Activated naive CD8-positive, alpha-beta T cell treated with anti-CD3 and anti-CD28 coated beads, Interleukin-2, amount 10 ng/mL, durations not matched to agents 7 days and 5 days (primary cell): Measurements from ENCODE around the gene SOS2. TPM values are rescaled to one million over a fixed set of nuclear protein-coding genes. Genes with fewer than 3 reads are reported as not detected.

Experiments
- ATAC-seq: fragments of 150-1000 bp; cut with Tn5 transposase; one replicate; pipeline ENCODE4 v1.10.0; 2021; ENCODE audit warnings: low read depth, moderate library complexity
- POLR2A ChIA-PET: fragments of 350-600 bp; sonication (Branson Sonifier 250); formaldehyde crosslinking; loops from one replicate; lab custom pipeline; 2021; ENCODE audit warnings: antibody characterized with exemption; lab: Charles Lee
- DNase-seq: peaks from one replicate; pipeline ENCODE4 v3.0.0; 2021
- H3K27ac Mint-ChIP-seq: one replicate; pipeline ENCODE4 v1.8.0; 2022; ENCODE audit warnings: mild to moderate bottlenecking, mixed read lengths
- H3K27me3 Mint-ChIP-seq: one replicate; pipeline ENCODE4 v1.8.0; 2022; ENCODE audit warnings: mild to moderate bottlenecking, moderate library complexity, mixed read lengths
- H3K36me3 Mint-ChIP-seq: one replicate; pipeline ENCODE4 v1.8.0; 2021; ENCODE audit warnings: mild to moderate bottlenecking, mixed read lengths
- H3K4me1 Mint-ChIP-seq: one replicate; pipeline ENCODE4 v1.8.0; 2021; ENCODE audit warnings: mixed read lengths
- H3K4me3 Mint-ChIP-seq: one replicate; pipeline ENCODE4 v1.8.0; 2022; ENCODE audit warnings: mild to moderate bottlenecking, moderate library complexity, mixed read lengths
- H3K9me3 Mint-ChIP-seq: one replicate; pipeline ENCODE4 v1.8.0; 2021; ENCODE audit warnings: mixed read lengths
- total RNA-seq, 2 experiments: library from RNA; stranded (reverse); gene quantifications; one replicate each; pipeline ENCODE4 v1.2.3, GENCODE V29; 2021

SOS2 gene
- 10 to 100 TPM; 34.6 to 36.1 TPM for total RNA-seq

DNA sequence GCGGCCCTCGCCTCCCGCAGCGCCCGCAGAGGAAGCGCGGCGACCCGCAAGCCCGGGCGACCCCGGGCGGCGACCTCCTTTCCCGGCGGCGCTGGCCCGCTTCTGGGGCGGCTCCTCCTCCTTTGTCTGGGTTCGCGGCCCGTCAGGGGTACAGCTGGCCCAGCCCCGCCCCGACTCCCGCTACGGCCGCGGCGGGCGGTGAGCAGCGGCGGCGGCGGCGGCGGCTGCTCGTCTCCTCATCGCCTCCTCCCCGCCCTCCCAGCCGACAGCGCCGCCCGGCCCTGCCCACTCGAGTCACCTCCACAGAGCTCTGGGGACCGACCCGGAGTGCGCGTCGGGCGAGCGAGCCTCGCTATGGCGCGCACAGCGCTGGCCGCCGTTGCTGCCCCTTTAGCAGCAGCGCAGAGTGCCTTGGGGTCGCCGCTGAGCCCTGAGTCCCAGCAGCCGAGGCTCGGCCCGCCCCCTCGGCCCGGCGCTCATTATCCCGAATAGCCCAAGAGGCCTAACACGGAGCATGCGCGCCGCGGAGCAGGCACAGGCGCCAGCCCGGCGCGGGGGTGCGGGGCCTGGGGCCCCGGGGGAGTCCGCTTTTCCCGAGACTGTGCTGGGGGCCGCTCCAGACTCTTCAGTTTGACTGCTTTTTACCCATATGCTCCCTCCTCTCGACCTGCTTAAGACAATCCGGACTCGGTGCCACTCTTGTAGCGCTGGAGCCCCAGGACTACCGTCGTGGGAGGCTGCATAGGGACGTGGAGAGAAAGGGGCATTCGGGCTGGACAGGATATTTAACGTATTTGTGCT lies at the start of gene SOS2:
Gene SOS2 (minus strand): TSS at position 104 of the 801 bp plus-strand sequence. CDS start 295 bp downstream, outside the sequence.
- peak; percentile 81 for ATAC-seq

DNA sequence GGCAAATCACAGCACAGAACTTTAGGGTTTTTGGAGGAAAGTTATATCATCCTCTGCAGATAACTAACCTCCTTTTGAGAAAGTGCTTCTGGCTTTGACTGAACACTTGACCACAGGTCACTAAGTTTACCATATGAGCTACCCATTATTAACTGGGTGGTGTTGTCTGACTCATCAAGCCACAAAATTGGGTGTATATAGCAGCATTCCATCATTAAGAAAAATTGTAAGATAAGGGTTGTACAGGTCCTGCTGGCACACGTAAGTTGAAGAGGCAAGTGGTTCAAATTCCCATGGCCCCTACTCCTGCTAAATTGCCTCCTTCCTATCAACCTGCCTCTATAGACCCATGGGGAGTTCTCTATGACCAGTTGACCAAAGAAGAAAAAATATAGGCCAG lies 41.1 kb upstream of the SOS2 start:
- H3K9me3 Mint-ChIP-seq, result no peaks in the 10 kb centered on the region
- H3K4me1 Mint-ChIP-seq, result no peaks in the 10 kb centered on the region
- ATAC-seq (no peak), DNase-seq (no peak)
- H3K36me3 Mint-ChIP-seq, result peaks cover 21% of the 10 kb centered on the region
- POLR2A ChIA-PET, result interaction anchor here (0.5 kb wide), 1 partner anchor 60 kb away, joined by 3 read pairs; no protein-coding TSS in a partner anchor
- H3K27me3 Mint-ChIP-seq, result no peaks in the 10 kb centered on the region
- no peak overlapping the region for H3K27ac Mint-ChIP-seq
- H3K4me3 Mint-ChIP-seq, result no peak overlapping the region

More for the DNA sequence above, at the start of gene SOS2:
- Mint-ChIP-seq H3K9me3 (peaks cover 6% of the 10 kb centered on the region), H3K27me3 (no peaks in the 10 kb centered on the region), H3K4me3 (peak within 1 kb of the TSS; percentile 82), H3K27ac (peak within 1 kb of the TSS; percentile 96), H3K4me1 (peaks cover 17% of the 10 kb centered on the region), H3K36me3 (peaks cover 13% of the 10 kb centered on the region)
- peak; percentile 89 for DNase-seq
- POLR2A ChIA-PET, result interaction anchor here (0.6 to 1.2 kb wide), 5 partner anchors 27 to 646 kb away, joined by 3 to 9 read pairs (median 6); partner anchors contain the start of genes RPS29 and VCPKMT

DNA sequence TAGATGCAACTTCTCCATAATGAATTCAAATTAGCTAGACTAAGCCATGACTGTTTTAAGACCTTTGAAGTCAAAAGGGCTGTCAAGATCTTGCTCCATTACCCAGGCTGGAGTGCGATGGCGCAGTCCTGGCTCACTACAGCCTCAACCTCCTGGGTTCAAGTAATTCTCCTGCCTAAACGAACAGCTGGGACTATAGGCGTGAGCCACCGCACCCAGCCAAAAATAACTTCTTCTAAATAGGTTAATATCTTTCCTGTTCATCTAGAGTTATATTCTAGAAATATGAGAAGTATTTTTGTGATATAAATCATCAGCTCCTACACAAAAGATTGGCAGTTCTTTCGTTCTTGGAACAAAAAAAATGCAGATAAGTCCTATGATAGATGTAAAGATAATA lies 39.6 kb upstream of the SOS2 start:
- Mint-ChIP-seq H3K9me3 (no peaks in the 10 kb centered on the region), H3K4me1 (no peaks in the 10 kb centered on the region), H3K4me3 (no peak overlapping the region), H3K36me3 (peaks cover 17% of the 10 kb centered on the region), H3K27me3 (no peaks in the 10 kb centered on the region), H3K27ac (no peak overlapping the region)
- DNase-seq (no peak), ATAC-seq (no peak)
- POLR2A ChIA-PET, result no interaction called here

DNA sequence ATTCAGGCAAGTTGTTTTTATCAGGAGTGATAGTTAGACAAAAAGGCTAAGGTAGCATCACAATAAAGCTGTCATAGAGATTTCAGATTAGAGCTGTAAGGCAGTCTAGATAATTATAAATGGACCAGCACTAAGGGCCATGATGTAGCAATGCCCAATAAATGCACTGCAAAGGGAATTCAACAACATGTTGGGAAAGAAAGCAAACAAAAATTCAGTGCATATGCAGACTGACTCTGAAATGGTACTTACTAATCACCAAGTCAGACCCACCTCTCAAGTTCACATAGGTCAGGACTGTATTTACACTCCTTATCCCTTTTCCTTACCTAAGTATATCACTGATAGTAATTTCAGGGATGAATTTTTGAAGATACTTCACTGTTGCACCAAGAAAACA lies 33.7 kb upstream of the SOS2 start:
- no peak overlapping the region for H3K27ac Mint-ChIP-seq
- no peaks in the 10 kb centered on the region for H3K9me3 Mint-ChIP-seq
- H3K36me3 Mint-ChIP-seq, result peaks cover 14% of the 10 kb centered on the region
- ATAC-seq, result no peak
- H3K4me1 Mint-ChIP-seq, result peaks cover 1% of the 10 kb centered on the region
- H3K4me3 Mint-ChIP-seq, result no peak overlapping the region
- POLR2A ChIA-PET, result no interaction called here
- DNase-seq, result no peak
- H3K27me3 Mint-ChIP-seq, result no peaks in the 10 kb centered on the region

DNA sequence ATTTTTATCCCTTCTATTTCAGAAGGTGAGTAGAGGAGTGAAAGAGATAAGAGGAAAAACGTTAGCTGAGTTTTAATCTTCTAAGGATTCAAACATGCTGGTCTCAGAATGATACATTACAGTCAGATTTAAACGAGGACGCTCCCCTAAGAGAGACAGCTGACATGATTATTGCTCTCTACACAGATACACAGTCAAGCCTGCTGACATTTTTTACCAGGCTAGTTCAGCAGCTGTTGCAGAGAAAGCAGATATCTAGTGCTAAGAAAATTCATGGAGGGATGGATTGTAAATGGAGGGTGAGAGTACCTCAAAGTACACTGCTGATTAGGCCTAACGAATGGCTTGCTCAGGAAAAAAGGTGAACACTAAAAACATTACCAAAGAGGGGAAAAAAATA lies 31.9 kb upstream of the SOS2 start:
- Mint-ChIP-seq H3K9me3 (no peaks in the 10 kb centered on the region), H3K4me3 (no peak overlapping the region), H3K27ac (no peak overlapping the region), H3K4me1 (peaks cover 1% of the 10 kb centered on the region), H3K27me3 (no peaks in the 10 kb centered on the region), H3K36me3 (peaks cover 5% of the 10 kb centered on the region)
- DNase-seq (no peak), ATAC-seq (no peak)
- POLR2A ChIA-PET, result no interaction called here

DNA sequence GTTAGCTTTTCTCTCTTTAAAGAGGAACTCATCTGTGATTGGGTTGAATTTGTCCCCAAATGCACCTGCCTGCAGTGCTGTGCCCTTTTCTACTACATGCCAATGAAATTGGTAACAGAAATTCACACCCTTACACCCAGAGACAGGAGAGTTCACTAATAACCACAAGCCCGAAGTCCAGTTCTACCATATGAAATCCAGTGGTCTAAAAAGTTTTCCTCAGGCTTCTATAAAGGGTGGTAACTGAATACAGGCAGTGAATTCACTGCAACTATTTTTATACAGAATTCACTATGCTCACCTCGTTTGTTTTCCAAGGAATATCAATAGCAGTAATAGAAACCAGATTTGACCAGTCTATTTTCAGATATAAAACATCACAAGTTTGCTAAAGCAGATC lies 31.5 kb upstream of the SOS2 start:
- no peak overlapping the region for H3K27ac Mint-ChIP-seq
- ATAC-seq (no peak), DNase-seq (no peak)
- peaks cover 5% of the 10 kb centered on the region for H3K36me3 Mint-ChIP-seq
- peaks cover 1% of the 10 kb centered on the region for H3K4me1 Mint-ChIP-seq
- H3K27me3 Mint-ChIP-seq, result no peaks in the 10 kb centered on the region
- H3K9me3 Mint-ChIP-seq, result no peaks in the 10 kb centered on the region
- H3K4me3 Mint-ChIP-seq, result no peak overlapping the region
- POLR2A ChIA-PET, result no interaction called here

DNA sequence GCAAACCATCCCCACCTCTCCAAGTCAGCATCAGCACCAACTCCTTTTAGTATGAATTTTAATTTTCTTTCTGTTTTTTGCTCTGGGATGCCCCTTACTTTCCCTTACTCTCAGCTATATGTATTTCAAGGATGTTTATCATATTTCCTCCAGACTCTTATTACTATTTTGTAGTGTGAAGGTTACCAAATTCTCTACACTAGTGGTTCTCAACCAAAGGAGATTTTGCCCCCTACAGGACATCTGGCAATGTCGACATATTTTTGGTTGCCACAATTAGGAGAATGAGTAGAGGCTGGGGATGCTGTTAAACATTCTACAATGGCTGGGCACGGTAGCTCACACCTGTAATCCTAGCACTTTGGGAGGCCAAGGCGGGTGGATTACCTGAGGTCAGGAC lies 29.1 kb upstream of the SOS2 start:
- H3K36me3 Mint-ChIP-seq, result peaks cover 5% of the 10 kb centered on the region
- H3K4me1 Mint-ChIP-seq, result peaks cover 1% of the 10 kb centered on the region
- POLR2A ChIA-PET, result no interaction called here
- no peaks in the 10 kb centered on the region for H3K9me3 Mint-ChIP-seq
- ATAC-seq (peak; percentile 75), DNase-seq (no peak)
- no peaks in the 10 kb centered on the region for H3K27me3 Mint-ChIP-seq
- no peak overlapping the region for H3K27ac Mint-ChIP-seq
- H3K4me3 Mint-ChIP-seq, result no peak overlapping the region

DNA sequence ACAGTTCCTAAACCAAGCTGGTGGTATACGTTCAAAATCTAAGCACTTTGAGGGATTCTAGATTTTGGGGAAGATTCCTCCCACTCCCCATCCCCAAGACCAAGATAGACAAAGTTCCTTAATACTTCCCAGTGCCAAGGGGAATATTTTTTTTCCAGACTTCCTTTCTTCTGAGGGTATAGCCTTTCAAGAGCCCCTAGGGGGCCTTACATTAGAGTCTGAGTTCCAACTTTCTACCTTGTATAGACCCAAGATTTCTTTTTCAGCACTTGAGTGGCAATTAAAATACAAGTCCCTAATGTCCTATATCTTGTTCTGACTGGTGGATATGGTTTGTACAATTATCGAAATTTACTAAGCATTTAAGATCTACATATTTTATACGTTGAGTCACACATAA lies 28.7 kb upstream of the SOS2 start:
- H3K27ac Mint-ChIP-seq, result no peak overlapping the region
- no peaks in the 10 kb centered on the region for H3K9me3 Mint-ChIP-seq
- POLR2A ChIA-PET, result no interaction called here
- DNase-seq (no peak), ATAC-seq (no peak)
- no peak overlapping the region for H3K4me3 Mint-ChIP-seq
- H3K36me3 Mint-ChIP-seq, result peaks cover 5% of the 10 kb centered on the region
- peaks cover 1% of the 10 kb centered on the region for H3K4me1 Mint-ChIP-seq
- H3K27me3 Mint-ChIP-seq, result no peaks in the 10 kb centered on the region

DNA sequence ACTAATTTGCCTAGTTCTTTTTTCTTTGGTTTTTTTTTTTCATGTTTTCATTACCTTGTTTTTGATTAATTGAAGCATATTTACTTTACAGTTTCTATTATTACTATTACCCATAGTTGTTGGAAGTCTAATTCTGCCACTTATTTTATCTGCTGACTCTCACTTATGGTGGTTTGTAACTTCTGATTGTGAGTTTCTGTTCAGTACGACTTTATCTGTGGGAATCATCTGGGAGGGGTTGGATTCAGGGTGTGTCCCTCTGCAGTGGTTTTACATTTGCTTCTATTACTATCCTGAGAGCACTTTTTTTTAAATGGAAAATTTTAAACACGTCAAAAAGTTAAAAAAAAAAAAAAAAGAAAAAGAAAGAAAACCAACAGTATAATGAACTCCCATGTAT lies 26.4 kb upstream of the SOS2 start:
- Mint-ChIP-seq H3K27me3 (no peaks in the 10 kb centered on the region), H3K4me1 (peaks cover 1% of the 10 kb centered on the region), H3K9me3 (peaks cover 2% of the 10 kb centered on the region), H3K36me3 (peaks cover 12% of the 10 kb centered on the region), H3K4me3 (no peak overlapping the region), H3K27ac (no peak overlapping the region)
- ATAC-seq (no peak), DNase-seq (no peak)
- POLR2A ChIA-PET, result no interaction called here

DNA sequence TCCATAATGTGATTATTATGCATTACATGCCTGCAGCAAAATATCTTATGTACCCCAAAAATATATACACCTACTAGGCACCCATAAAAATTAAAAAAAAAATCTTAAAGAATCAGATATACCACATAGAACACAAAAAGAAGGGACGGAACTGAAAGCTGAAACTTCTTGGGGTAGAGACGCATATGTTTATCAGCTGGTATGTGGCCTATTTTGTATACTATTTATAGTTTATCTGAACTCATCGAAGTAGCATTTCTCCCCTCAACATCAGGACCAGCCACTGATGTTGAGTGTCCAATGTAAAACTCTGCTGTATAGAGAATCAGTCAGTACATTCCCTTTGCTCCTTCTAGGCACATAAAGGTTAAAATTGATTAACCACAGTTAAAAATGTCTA lies 22.9 kb upstream of the SOS2 start:
- DNase-seq (no peak), ATAC-seq (no peak)
- H3K36me3 Mint-ChIP-seq, result peaks cover 33% of the 10 kb centered on the region
- no peak overlapping the region for H3K4me3 Mint-ChIP-seq
- no peaks in the 10 kb centered on the region for H3K27me3 Mint-ChIP-seq
- POLR2A ChIA-PET, result no interaction called here
- no peaks in the 10 kb centered on the region for H3K4me1 Mint-ChIP-seq
- H3K9me3 Mint-ChIP-seq, result peaks cover 2% of the 10 kb centered on the region
- H3K27ac Mint-ChIP-seq, result no peak overlapping the region

DNA sequence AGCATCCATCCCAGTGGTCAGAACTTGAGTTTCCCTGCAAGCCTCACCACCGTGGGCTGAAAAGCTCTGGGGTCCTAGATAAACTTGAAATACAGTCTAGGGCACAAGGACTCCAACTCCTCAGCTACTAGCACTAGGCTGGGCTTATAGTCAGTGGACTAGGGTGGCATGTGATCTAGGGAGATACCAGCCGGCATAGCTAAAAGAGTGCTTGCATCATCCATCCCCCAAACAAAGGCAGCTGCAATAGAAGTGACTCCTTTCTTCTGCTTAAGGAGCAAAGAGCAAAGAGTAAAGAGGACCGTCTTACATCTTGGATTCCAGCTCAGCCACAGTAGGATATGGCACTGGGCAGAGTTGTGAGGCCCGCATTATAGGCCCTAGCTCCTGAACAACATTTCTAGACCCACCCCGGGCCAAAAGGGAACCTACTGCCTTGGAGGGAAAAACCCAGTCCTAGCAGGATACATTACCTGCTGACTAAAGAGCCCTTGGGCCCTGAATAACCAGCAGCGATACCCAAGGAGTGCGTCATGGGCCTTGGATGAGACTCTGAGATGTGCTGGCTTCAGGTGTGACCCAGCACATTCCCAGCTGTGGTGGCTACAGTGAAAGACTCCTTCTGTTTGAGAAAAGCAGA lies 17.9 kb upstream of the SOS2 start:
- POLR2A ChIA-PET, result interaction anchor here (1.1 kb wide), 1 partner anchor 25 kb away, joined by 3 read pairs; no protein-coding TSS in a partner anchor
- H3K9me3 Mint-ChIP-seq, result peaks cover 2% of the 10 kb centered on the region
- H3K27ac Mint-ChIP-seq, result no peak overlapping the region
- ATAC-seq, result no peak
- no peaks in the 10 kb centered on the region for H3K4me1 Mint-ChIP-seq
- no peak for DNase-seq
- no peak overlapping the region for H3K4me3 Mint-ChIP-seq
- peaks cover 39% of the 10 kb centered on the region for H3K36me3 Mint-ChIP-seq
- no peaks in the 10 kb centered on the region for H3K27me3 Mint-ChIP-seq

DNA sequence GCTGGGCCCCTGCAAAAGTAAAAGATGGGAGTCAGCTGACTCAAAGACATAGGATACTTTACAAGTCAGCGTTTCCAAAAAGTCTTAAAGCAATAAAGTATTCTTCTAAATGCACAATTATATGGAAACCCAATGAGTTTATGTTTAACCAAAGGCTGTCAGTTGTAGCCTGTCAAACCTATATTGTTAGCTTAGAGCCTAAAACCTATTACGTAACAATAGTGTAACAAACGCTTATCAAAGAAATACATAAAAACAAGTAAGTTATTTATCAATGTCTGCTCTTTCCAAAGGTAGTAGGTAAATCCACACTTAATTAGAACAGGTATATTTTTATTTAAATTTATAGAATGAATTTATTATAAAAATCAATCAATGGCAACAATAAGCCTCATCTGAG lies 15.9 kb upstream of the SOS2 start:
- Mint-ChIP-seq H3K27me3 (no peaks in the 10 kb centered on the region), H3K27ac (no peak overlapping the region), H3K36me3 (peaks cover 24% of the 10 kb centered on the region), H3K4me3 (no peak overlapping the region), H3K9me3 (no peaks in the 10 kb centered on the region), H3K4me1 (no peaks in the 10 kb centered on the region)
- POLR2A ChIA-PET, result no interaction called here
- no peak for DNase-seq
- ATAC-seq, result no peak

DNA sequence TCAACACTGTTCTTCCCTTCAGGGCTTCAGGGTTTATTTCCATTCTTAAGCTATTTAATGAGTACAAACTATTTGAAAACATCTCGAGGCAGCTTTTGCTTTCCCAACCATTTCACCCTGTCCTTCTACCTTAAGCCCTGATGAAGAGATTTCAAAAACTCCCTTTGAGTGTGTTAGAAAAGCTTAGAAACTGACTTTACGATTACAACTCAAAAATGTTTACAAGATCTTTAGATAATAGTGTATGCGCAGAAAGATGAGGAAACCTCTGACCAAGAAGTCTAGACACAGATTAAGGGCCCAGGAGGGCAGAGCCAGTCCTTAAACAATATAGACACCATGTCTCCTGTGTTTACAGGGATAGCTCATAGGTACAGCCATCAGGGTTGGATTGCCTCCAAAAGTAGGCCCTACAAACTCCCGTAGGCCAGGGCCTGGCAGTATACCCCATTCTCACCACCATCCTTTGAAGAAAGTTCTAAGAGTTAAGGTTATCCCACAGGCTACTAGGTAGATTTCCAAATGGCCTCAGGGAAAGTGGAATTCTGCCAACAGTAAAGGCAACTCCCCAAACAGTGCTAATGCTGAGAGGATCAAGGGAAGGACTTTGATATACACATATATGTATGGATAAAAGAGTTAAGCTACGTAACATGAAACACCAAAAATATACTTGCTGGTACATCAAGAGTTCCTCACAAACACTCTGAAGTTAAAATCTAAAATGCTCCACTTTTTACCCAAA lies 11.4 kb upstream of the SOS2 start:
- no peak overlapping the region for H3K27ac Mint-ChIP-seq

More for the DNA sequence above, 11.4 kb upstream of the SOS2 start:
- no peak for ATAC-seq
- Mint-ChIP-seq H3K9me3 (no peaks in the 10 kb centered on the region), H3K36me3 (peaks cover 8% of the 10 kb centered on the region), H3K27me3 (no peaks in the 10 kb centered on the region), H3K4me3 (no peak overlapping the region), H3K4me1 (no peaks in the 10 kb centered on the region)
- DNase-seq, result no peak
- POLR2A ChIA-PET, result no interaction called here
